NCI-H345 treated with DMSO at 0.1 percent for 48 hours (cell line): ENCODE data around the gene ATP6V0D1.

Experiments used
- DNase-seq: peaks from one replicate; lab custom pipeline; 2025; ENCODE audit not compliant: unreplicated experiment; lab: John Stamatoyannopoulos, UW

ATP6V0D1 gene

GRCh38 chr16:67463691-67464090 is 17.3 kb downstream of the ATP6V0D1 start:
- no peak for DNase-seq

- no peak for DNase-seq
Observed at GRCh38 chr16:67463059-67463458, 17.9 kb downstream of the ATP6V0D1 start.

- DNase-seq: no peak
Observed at GRCh38 chr16:67462279-67462655, 18.7 kb downstream of the ATP6V0D1 start.

GRCh38 chr16:67461600-67462278 is 19.2 kb downstream of the ATP6V0D1 start:
- no peak for DNase-seq

- DNase-seq: no peak
Observed at GRCh38 chr16:67460961-67461360, 20.0 kb downstream of the ATP6V0D1 start.

- no peak for DNase-seq
Observed at GRCh38 chr16:67460168-67460567, 20.8 kb downstream of the ATP6V0D1 start.

- no peak for DNase-seq
Observed at GRCh38 chr16:67459861-67460150, 21.2 kb downstream of the ATP6V0D1 start.

GRCh38 chr16:67459066-67459860 is 21.7 kb downstream of the ATP6V0D1 start:
- DNase-seq: no peak

- no peak for DNase-seq
Observed at GRCh38 chr16:67458121-67458641, 22.8 kb downstream of the ATP6V0D1 start.

GRCh38 chr16:67457611-67458010 is 23.3 kb downstream of the ATP6V0D1 start:
- no peak for DNase-seq

- no peak for DNase-seq
Observed at GRCh38 chr16:67456391-67457081, 24.4 kb downstream of the ATP6V0D1 start.

GRCh38 chr16:67454852-67455251 is 26.1 kb downstream of the ATP6V0D1 start:
- no peak for DNase-seq

- no peak for DNase-seq
Observed at GRCh38 chr16:67454104-67454503, 26.9 kb downstream of the ATP6V0D1 start.

GRCh38 chr16:67451704-67452435 is 29.1 kb downstream of the ATP6V0D1 start:
- no peak for DNase-seq

GRCh38 chr16:67451061-67451703 is 29.8 kb downstream of the ATP6V0D1 start:
- no peak for DNase-seq

GRCh38 chr16:67449739-67450138 is 31.2 kb downstream of the ATP6V0D1 start:
- no peak for DNase-seq

- DNase-seq: no peak
Observed at GRCh38 chr16:67449336-67449735, 31.6 kb downstream of the ATP6V0D1 start.

- DNase-seq: no peak
Observed at GRCh38 chr16:67448580-67448979, 32.4 kb downstream of the ATP6V0D1 start.

- DNase-seq: no peak
Observed at GRCh38 chr16:67447508-67448076, 33.4 kb downstream of the ATP6V0D1 start.

GRCh38 chr16:67446968-67447507 is 33.9 kb downstream of the ATP6V0D1 start:
- DNase-seq: no peak
